ENCODE data around the gene GMPPA.

GMPPA gene

GRCh38 chr2:219468410-219469185 lies 30.1 kb upstream of the GMPPA start:
- no peak for DNase-seq (ENCODE audit: low spot score)

GRCh38 chr2:219469186-219469724 lies 29.4 kb upstream of the GMPPA start:
- DNase-seq (ENCODE audit: low spot score): no peak

- no peak for DNase-seq (ENCODE audit: low spot score)
Measured at GRCh38 chr2:219470429-219470828, 28.3 kb upstream of the GMPPA start.

GRCh38 chr2:219471476-219472371 lies 27.0 kb upstream of the GMPPA start:
- no peak for DNase-seq (ENCODE audit: low spot score)

- no peak for DNase-seq (ENCODE audit: low spot score)
Measured at GRCh38 chr2:219472629-219473187, 26.0 kb upstream of the GMPPA start.

- DNase-seq (ENCODE audit: low spot score): no peak
Measured at GRCh38 chr2:219473511-219473910, 25.2 kb upstream of the GMPPA start.

GRCh38 chr2:219474285-219475060 lies 24.2 kb upstream of the GMPPA start:
- DNase-seq (ENCODE audit: low spot score): no peak

- DNase-seq (ENCODE audit: low spot score): no peak
Measured at GRCh38 chr2:219475278-219475677, 23.4 kb upstream of the GMPPA start.

GRCh38 chr2:219475697-219476651 lies 22.7 kb upstream of the GMPPA start:
- DNase-seq (ENCODE audit: low spot score): peak; percentile 42

- no peak for DNase-seq (ENCODE audit: low spot score)
Measured at GRCh38 chr2:219476652-219477151, 22.0 kb upstream of the GMPPA start.

- DNase-seq (ENCODE audit: low spot score): no peak
Measured at GRCh38 chr2:219477179-219477578, 21.5 kb upstream of the GMPPA start.

GRCh38 chr2:219477815-219478214 lies 20.9 kb upstream of the GMPPA start:
- no peak for DNase-seq (ENCODE audit: low spot score)

- DNase-seq (ENCODE audit: low spot score): no peak
Measured at GRCh38 chr2:219478916-219479315, 19.8 kb upstream of the GMPPA start.

GRCh38 chr2:219480004-219480403 lies 18.7 kb upstream of the GMPPA start:
- DNase-seq (ENCODE audit: low spot score): no peak

GRCh38 chr2:219482674-219483405 lies 15.9 kb upstream of the GMPPA start:
- DNase-seq (ENCODE audit: low spot score): no peak

GRCh38 chr2:219483451-219484342 lies 15.0 kb upstream of the GMPPA start:
- no peak for DNase-seq (ENCODE audit: low spot score)

- no peak for DNase-seq (ENCODE audit: low spot score)
Measured at GRCh38 chr2:219484343-219485200, 14.1 kb upstream of the GMPPA start.

- no peak for DNase-seq (ENCODE audit: low spot score)
Measured at GRCh38 chr2:219485201-219485580, 13.5 kb upstream of the GMPPA start.

Measured in CD4-positive, alpha-beta T cell treated with Interleukin-15 for 4 hours (primary cell).